HL-60 (cell line): Measurements from ENCODE around the gene BUD23.

ENCODE experiments used
- DNase-seq, 2 experiments: peaks; one replicate each; pipeline ENCODE4 v3.0.0-alpha.2; 2010 to 2020; ENCODE audit warnings: low read depth in 1 of 2, low spot score in 1 of 2
- H3K27ac ChIP-seq: fragments of 250-450 bp; sonication (Bioruptor Pico); replicated peaks from 2 replicates; pipeline ENCODE4 v1.5.1; 2020; ENCODE audit warnings: mild to moderate bottlenecking, moderate library complexity
- H3K27me3 ChIP-seq: fragments of 250-450 bp; sonication (Bioruptor Pico); 2 replicates; pipeline ENCODE4 v1.5.1; 2021; ENCODE audit warnings: mild to moderate bottlenecking, moderate library complexity; ENCODE audit not compliant: insufficient read depth, poor library complexity, severe bottlenecking
- H3K4me3 ChIP-seq: replicated peaks from 2 replicates; pipeline ENCODE4 v1.5.1; 2011; ENCODE audit warnings: mild to moderate bottlenecking, control low read depth, low read length; ENCODE audit not compliant: insufficient read depth
- GABPA ChIP-seq: IDR thresholded peaks from 2 replicates; pipeline ENCODE4 v1.6.1; 2012; ENCODE audit warnings: low read depth
- POLR2AphosphoS5 ChIP-seq: IDR thresholded peaks from 2 replicates; pipeline ENCODE4 v1.6.1; 2012; ENCODE audit warnings: low read depth
- REST ChIP-seq: IDR thresholded peaks from 2 replicates; pipeline ENCODE4 v1.6.1; 2012; ENCODE audit warnings: low read depth; ENCODE audit not compliant: insufficient replicate concordance
- SPI1 ChIP-seq: IDR thresholded peaks from 2 replicates; pipeline ENCODE4 v1.6.1; 2012; ENCODE audit warnings: low read depth, mild to moderate bottlenecking, borderline replicate concordance
- TF ChIP-seq, protein P1 (sequence below): IDR thresholded peaks from one replicate; pipeline ENCODE4 v1.5.1; 2011; ENCODE audit warnings: low read length, control low read depth, inconsistent platforms; ENCODE audit not compliant: insufficient read depth

BUD23 gene

GRCh38 chr7:73648593-73649332 is 34.6 kb upstream of the BUD23 start:
- Histone ChIP-seq H3K4me3 (no peak overlapping the region), H3K27ac (no peak overlapping the region)
- no peak for DNase-seq

GRCh38 chr7:73649576-73649975 is 33.8 kb upstream of the BUD23 start:
- no peak for DNase-seq
- TF ChIP-seq SPI1 (no peak), GABPA (no peak), REST (no peak), POLR2AphosphoS5 (no peak)
- TF ChIP-seq, protein P1, sequence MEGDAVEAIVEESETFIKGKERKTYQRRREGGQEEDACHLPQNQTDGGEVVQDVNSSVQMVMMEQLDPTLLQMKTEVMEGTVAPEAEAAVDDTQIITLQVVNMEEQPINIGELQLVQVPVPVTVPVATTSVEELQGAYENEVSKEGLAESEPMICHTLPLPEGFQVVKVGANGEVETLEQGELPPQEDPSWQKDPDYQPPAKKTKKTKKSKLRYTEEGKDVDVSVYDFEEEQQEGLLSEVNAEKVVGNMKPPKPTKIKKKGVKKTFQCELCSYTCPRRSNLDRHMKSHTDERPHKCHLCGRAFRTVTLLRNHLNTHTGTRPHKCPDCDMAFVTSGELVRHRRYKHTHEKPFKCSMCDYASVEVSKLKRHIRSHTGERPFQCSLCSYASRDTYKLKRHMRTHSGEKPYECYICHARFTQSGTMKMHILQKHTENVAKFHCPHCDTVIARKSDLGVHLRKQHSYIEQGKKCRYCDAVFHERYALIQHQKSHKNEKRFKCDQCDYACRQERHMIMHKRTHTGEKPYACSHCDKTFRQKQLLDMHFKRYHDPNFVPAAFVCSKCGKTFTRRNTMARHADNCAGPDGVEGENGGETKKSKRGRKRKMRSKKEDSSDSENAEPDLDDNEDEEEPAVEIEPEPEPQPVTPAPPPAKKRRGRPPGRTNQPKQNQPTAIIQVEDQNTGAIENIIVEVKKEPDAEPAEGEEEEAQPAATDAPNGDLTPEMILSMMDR = no peak
- Histone ChIP-seq H3K27ac (no peak overlapping the region), H3K4me3 (no peak overlapping the region), H3K27me3 (peaks cover 26% of the 10 kb centered on the region)

More at GRCh38 chr7:73648593-73649332, 34.6 kb upstream of the BUD23 start:
- peaks cover 26% of the 10 kb centered on the region for H3K27me3 ChIP-seq
- TF ChIP-seq GABPA (no peak), REST (no peak), SPI1 (no peak), POLR2AphosphoS5 (no peak)
- TF ChIP-seq, protein P1 = no peak

- no peak overlapping the region for H3K4me3 ChIP-seq
- no peak for DNase-seq
- TF ChIP-seq, protein P1 = no peak
- TF ChIP-seq POLR2AphosphoS5 (no peak), REST (no peak), GABPA (no peak), SPI1 (no peak)
- peaks cover 29% of the 10 kb centered on the region for H3K27me3 ChIP-seq
- H3K27ac ChIP-seq = no peak overlapping the region
Measured at GRCh38 chr7:73650524-73650923, 32.9 kb upstream of the BUD23 start.
